ENCODE results near the gene DRAXIN. TPM values are rescaled to one million over a fixed set of nuclear protein-coding genes. Genes with fewer than 3 reads are reported as not detected.

Gene DRAXIN
- total RNA-seq, 2 donors from 2014 or later, result not detected

DNA sequence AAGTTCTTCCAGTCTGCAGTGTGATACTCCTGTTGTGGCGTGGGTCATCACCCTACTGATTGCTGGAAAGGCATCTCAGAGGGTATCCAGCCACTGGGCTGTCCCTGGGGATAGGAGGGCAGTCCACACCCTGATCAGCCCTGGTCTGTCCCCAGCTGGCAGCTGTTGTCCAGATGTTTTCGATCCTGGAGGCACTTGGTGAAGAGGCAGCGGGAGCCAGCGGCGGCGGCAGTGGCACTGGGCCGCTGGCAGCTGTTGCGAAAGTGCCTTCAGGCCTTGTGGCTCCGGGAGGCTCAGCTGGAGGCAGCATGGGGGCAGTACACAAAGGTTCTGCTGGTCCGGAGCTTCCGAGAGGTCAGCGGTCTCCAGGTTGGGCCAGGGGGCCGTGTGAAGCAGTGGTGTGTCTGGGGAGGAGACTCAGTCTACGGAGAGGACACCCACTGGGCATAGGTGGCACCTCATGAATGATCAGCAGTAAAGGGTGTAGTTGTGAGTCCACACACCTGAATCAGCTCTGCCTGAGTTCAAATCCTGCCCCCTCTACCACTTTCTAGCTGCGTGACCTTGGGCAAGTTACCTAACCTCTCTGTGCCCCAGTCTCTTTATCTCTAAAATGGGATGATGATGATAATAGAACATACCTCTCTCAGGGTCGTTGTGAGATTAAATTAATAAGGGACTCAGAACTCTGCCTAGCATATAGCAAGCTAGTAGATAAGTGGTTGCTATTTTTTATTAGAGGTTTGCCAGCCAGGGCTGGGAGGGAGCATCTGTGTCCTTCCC lies 76.6 kb downstream of the DRAXIN start:
- no peak for DNase-seq
- TF ChIP-seq, protein P1, sequence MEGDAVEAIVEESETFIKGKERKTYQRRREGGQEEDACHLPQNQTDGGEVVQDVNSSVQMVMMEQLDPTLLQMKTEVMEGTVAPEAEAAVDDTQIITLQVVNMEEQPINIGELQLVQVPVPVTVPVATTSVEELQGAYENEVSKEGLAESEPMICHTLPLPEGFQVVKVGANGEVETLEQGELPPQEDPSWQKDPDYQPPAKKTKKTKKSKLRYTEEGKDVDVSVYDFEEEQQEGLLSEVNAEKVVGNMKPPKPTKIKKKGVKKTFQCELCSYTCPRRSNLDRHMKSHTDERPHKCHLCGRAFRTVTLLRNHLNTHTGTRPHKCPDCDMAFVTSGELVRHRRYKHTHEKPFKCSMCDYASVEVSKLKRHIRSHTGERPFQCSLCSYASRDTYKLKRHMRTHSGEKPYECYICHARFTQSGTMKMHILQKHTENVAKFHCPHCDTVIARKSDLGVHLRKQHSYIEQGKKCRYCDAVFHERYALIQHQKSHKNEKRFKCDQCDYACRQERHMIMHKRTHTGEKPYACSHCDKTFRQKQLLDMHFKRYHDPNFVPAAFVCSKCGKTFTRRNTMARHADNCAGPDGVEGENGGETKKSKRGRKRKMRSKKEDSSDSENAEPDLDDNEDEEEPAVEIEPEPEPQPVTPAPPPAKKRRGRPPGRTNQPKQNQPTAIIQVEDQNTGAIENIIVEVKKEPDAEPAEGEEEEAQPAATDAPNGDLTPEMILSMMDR (IDR thresholded peaks at IDR 0.05), result no peak
- no peak for TF ChIP-seq POLR2A (IDR thresholded peaks at IDR 0.05)
- no peak overlapping the region for H3K4me3 ChIP-seq
- peaks cover 6% of the 10 kb centered on the region for H3K4me1 ChIP-seq
- intact Hi-C loops (cut with DNase I), result no loop called here
- 63 to 79% methylated on average over 7 to 16 of the region's 16 CpGs for WGBS, 2 donors
- no peak overlapping the region for H3K27ac ChIP-seq
- H3K27me3 ChIP-seq, result no peaks in the 10 kb centered on the region
- H3K36me3 ChIP-seq (replicated peaks in 1 of 2; ENCODE audit: insufficient read depth in 1 of 2, low read depth in 2 of 2), result no peaks in the 10 kb centered on the region
- no peak for ATAC-seq
- H3K9me3 ChIP-seq, result no peaks in the 10 kb centered on the region

DNA sequence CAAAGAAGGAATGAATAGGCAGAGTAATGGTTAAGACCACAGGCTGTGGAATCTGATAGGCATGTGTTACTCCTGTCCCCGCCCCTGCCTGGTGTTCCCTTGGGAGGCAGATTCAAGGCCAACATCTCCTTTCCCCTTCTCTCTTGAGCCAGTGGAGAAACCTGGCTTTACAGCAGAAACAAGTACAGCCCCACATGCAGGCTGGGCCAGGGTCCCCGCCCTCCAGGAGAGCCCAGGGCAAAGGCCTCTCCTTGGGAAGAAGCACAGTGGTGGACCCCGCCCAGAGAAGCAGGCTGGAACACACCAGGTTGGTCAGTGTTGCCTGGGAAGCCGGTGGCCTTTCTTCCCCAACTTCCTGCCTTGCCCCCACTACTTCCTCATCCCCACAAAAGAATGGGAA lies 77.3 kb downstream of the DRAXIN start:
- DNase-seq (no peak), ATAC-seq (no peak)
- Histone ChIP-seq H3K4me1 (peaks cover 6% of the 10 kb centered on the region), H3K4me3 (no peak overlapping the region), H3K27ac (no peak overlapping the region), H3K27me3 (no peaks in the 10 kb centered on the region), H3K36me3 (replicated peaks in 1 of 2; ENCODE audit: insufficient read depth in 1 of 2, low read depth in 2 of 2) (no peaks in the 10 kb centered on the region), H3K9me3 (no peaks in the 10 kb centered on the region)
- 48 to 52% methylated on average over 4 of the region's 4 CpGs for WGBS, 2 donors
- TF ChIP-seq, protein P1 (IDR thresholded peaks at IDR 0.05), result no peak
- no peak for TF ChIP-seq POLR2A (IDR thresholded peaks at IDR 0.05)
- intact Hi-C loops (cut with DNase I), result no loop called here

DNA sequence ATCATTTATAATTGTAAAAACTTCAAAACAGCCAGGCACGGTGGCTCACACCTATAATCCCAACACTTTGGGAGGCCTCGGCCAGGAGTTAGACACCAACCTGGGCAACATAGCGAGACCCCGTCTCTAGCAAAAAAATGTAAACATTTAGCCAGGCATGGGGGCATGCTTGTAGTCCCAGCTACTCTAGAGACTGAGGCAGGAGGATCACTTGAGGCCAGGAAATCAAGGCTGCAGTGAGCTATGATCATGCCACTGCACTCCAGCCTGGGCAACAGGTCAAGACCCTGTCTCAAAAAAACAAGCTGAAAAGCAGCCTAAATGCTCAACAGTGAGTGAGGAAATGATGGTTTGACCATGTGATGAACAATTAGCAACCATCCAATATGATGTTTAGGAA lies 77.8 kb downstream of the DRAXIN start:
- ATAC-seq (no peak), DNase-seq (no peak)
- TF ChIP-seq, protein P1 (IDR thresholded peaks at IDR 0.05), result no peak
- TF ChIP-seq POLR2A (IDR thresholded peaks at IDR 0.05), result no peak
- intact Hi-C loops (cut with DNase I), result no loop called here
- no peaks in the 10 kb centered on the region for H3K36me3 ChIP-seq (replicated peaks in 1 of 2; ENCODE audit: insufficient read depth in 1 of 2, low read depth in 2 of 2)
- 74 to 87% methylated on average over 4 of the region's 4 CpGs for WGBS, 2 donors
- no peak overlapping the region for H3K27ac ChIP-seq
- no peaks in the 10 kb centered on the region for H3K27me3 ChIP-seq
- H3K9me3 ChIP-seq, result no peaks in the 10 kb centered on the region
- H3K4me3 ChIP-seq, result no peak overlapping the region
- peaks cover 6% of the 10 kb centered on the region for H3K4me1 ChIP-seq

DNA sequence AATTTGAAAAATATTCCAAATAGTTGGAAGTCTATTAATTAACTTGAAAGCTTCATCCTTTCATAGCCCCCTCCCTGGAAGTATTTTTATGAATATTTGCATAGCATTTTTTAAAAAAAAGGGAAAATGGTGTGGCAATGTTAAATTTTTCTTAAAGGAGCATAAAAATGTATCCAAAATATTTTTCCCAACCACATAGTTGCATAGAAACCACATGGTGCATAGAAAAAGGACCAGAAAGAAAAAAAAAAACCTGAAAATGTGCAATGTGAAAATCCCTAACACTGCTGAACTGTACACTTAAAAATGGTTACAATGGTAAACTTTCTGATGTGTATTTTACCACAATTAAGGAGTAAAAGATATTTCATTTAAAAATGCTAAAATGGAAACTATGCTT lies 78.5 kb downstream of the DRAXIN start:
- H3K27me3 ChIP-seq, result no peaks in the 10 kb centered on the region
- ATAC-seq, result no peak
- H3K4me3 ChIP-seq, result no peak overlapping the region
- no peak overlapping the region for H3K27ac ChIP-seq
- H3K4me1 ChIP-seq, result peaks cover 6% of the 10 kb centered on the region
- H3K36me3 ChIP-seq (replicated peaks in 1 of 2; ENCODE audit: insufficient read depth in 1 of 2, low read depth in 2 of 2), result no peaks in the 10 kb centered on the region
- DNase-seq, result no peak
- intact Hi-C loops (cut with DNase I), result no loop called here
- no peak for TF ChIP-seq POLR2A (IDR thresholded peaks at IDR 0.05)
- TF ChIP-seq, protein P1 (IDR thresholded peaks at IDR 0.05), result no peak
- no peaks in the 10 kb centered on the region for H3K9me3 ChIP-seq

DNA sequence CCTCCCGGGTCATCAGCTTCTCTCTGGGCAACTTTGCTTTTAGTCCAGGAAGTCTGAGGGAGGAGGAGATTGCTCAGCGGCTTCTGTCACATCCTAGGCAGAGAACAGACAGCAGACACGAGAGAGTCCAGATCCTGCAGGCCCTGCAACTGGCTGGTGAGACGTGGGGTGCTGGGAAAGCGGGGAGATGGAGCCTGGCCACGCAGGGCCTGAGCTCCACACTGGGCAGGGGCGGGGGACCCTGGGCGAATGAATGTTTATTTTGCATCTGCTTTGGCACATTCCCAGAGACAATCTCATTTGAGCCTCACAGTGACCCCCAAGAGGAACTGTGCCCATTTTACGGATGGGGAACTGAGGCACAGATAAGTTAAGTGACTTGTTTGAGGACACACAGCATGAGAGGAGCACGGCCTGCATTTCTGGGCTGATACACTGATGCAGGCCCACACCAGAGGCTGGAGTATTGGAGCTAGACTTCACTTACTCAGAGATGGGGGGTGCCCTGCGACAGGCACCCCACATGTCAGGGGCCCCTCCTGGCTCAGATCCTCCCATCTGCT lies 80.1 kb downstream of the DRAXIN start:
- 66 to 68% methylated on average over 9 to 11 of the region's 11 CpGs for WGBS, 2 donors
- no peak overlapping the region for H3K27ac ChIP-seq
- no peak for ATAC-seq

More for the DNA sequence above, 80.1 kb downstream of the DRAXIN start:
- Histone ChIP-seq H3K27me3 (no peaks in the 10 kb centered on the region), H3K9me3 (no peaks in the 10 kb centered on the region), H3K4me1 (peaks cover 6% of the 10 kb centered on the region), H3K36me3 (replicated peaks in 1 of 2; ENCODE audit: insufficient read depth in 1 of 2, low read depth in 2 of 2) (no peaks in the 10 kb centered on the region), H3K4me3 (no peak overlapping the region)
- TF ChIP-seq, protein P1 (IDR thresholded peaks at IDR 0.05), result no peak
- TF ChIP-seq POLR2A (IDR thresholded peaks at IDR 0.05), result no peak
- DNase-seq, result no peak
- intact Hi-C loops (cut with DNase I), result no loop called here

All from body of pancreas (tissue), 4 donors.